Measurements from ENCODE around the gene KCNJ3.

Gene KCNJ3

DNA sequence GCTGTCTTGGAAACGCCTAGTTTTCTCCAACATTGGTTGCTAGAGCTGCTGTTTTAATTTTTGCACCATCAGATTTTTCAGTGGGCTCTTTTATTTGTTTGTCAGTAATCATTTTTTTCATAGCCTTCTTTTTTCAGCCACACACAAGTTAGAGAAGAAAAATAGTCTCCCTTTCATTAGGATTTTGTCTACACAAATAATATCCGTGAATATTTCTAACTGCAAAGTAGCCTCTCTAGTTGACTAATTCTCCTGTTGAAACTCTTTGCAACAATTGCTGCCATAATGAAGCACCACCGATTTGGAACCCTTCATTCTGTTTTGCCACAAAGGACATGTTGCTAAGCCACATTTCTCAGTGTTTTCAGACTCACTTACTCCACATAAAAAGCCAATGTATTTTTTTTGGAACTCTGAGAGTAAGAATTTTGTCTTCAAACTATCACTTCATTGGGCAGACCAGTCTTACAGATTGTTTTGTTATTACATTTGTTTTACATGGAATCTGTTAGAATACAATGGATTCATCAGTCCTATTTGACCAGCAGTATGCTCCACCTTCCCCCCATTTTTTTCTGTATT lies 9.6 kb downstream of the KCNJ3 start:
- no peak for DNase-seq

DNA sequence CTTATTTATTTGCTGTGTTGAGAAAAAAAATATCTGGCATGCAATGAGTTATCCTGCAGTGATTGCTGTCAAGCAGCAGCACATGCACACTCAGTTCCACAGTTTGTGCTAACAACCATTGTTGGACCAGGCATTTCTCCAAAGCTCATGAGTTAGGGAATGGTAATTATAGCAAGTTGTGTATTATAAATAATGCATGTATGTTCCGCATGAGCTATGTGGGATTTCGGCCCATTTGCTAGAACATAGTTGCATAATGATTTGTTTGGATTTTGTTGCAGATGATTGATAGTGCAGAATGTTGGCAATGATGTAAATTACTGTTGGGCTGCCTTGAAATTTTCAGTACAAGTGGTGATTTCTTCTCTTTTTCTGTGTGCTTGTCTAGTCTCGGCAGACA lies 10.7 kb downstream of the KCNJ3 start:
- DNase-seq, result no peak

GRCh38 chr2:154710078-154710477 lies 11.6 kb downstream of the KCNJ3 start:
- no peak for DNase-seq

DNA sequence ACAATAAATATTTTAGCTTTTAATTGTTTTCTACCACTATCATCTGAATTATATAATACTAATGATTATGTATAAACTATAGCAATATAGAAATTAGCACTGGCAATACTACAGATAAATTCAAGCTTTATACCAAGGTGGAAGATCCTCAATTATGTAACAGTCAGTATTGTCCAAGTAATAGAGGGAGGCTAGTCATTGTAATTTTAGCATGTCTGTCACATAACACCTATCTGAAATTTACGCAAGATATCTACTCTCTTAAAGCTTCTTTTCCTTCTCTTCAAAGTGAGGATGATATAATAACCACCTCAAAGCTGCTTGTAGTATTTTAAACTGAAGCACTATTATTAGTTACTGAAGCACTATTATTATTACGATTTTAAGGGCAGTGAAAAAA lies 12.2 kb downstream of the KCNJ3 start:
- no peak for DNase-seq

- DNase-seq, result no peak
These were observed 15.2 kb downstream of the KCNJ3 start for GRCh38 chr2:154713675-154714074.

- no peak for DNase-seq
These were observed 22.2 kb downstream of the KCNJ3 start for GRCh38 chr2:154720651-154721050.

- DNase-seq, result no peak
These were observed 25.8 kb downstream of the KCNJ3 start for GRCh38 chr2:154724194-154724797.

DNA sequence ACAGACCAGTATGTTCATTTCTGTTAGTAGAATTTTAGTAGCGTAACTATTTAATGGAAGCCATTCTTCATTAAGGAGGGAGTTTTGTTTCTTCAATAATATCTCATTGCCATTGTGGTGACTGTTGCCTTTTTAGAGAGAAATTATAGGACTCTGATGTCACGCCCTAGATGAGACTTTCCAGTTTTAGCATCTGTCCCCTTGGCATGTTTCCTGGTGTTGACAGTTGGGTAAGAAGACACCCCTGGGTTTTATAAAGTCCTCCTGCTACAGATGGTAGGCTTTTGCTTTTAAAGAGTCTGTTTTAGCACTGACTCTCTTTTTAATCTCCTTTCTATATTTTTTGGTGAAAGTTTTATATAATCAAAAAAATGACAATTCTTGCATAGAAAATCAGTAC lies 41.9 kb downstream of the KCNJ3 start:
- no peak for DNase-seq

DNA sequence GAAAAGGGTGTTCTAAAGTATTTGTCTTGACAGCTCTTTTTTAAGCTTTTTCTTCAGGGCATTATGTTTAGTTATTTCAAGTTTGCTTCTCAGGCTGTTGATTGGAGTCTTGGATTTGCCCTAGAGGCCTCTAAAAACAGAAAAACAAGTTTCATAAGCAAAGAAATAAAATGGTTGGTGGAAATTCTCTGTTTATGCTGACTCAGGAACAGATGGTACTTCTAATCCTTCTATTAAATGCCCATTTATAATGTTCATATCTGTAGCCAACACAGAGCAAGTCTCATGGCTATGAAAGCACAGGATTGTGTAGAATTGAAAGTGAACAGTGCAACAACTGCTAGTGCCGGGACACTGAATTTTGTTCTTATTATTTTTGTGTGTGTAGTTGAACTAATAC lies 60.4 kb downstream of the KCNJ3 start:
- DNase-seq, result no peak

- DNase-seq, result no peak
These were observed 64.1 kb downstream of the KCNJ3 start for GRCh38 chr2:154762638-154763037.

- DNase-seq, result no peak
These were observed 73.3 kb downstream of the KCNJ3 start for GRCh38 chr2:154771664-154772284.

DNA sequence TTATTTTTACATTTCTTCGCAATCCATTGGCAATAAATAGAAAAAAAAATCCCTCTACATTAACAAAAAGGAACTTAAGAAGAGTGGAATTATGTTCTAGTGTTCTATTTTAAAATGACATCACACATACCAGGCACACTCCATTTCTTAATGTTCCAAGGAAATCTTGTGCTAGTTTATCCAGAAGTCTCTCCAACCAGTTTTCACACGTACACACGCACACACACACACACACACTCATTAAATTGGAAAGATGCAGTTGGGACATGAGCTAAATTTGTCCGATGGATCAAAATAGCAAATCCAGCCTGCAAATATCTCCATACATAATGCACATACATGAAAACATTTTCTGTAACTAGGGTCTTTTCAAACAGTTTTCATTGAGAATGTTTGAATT lies 78.3 kb downstream of the KCNJ3 start:
- no peak for DNase-seq

DNA sequence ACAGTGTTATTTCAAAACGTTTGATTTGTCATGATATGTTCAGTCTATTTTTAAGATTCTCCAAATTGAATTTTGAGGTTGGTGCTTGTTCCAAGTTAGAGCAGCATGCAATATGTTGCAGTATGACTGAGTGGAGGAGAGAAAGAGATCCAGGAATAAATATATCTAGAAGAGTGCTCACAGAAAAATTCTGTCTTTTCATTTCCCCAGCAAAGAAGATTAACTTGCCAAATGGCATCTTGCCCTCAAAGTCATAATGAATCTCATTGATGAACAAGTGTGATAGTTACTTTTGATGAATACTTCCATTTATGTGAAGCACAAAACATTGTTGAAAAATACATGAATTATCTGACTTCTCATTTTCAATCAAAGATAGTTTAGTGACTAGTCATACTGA lies 95.9 kb downstream of the KCNJ3 start:
- DNase-seq, result no peak

- no peak for DNase-seq
These were observed 97.2 kb downstream of the KCNJ3 start for GRCh38 chr2:154795651-154796050.

DNA sequence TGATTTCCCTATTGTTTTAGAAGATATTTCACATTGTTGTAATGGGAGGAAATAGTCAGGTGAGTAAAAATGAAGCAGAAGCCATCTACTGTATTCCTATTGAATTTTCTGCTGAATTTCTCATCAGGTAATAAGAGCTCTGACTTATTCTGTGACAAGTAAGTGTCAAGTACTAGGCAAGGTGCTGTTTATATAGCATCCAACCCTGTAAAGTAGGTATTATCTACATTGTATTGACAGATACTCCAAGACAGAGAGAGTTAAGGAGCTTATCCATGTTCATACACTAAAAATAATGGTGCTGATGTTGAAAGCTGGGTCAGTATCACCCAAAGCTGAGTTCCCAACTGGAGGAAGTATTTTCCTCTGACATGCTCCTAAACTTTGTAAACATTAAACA lies 106.0 kb downstream of the KCNJ3 start:
- DNase-seq, result no peak

GRCh38 chr2:154813636-154814035 lies 115.1 kb downstream of the KCNJ3 start:
- DNase-seq, result no peak

- no peak for DNase-seq
These were observed 116.4 kb downstream of the KCNJ3 start for GRCh38 chr2:154814856-154815255.

- no peak for DNase-seq
These were observed 126.9 kb downstream of the KCNJ3 start for GRCh38 chr2:154825358-154825757.

GRCh38 chr2:154826827-154827226 lies 128.3 kb downstream of the KCNJ3 start:
- no peak for DNase-seq

GRCh38 chr2:154827286-154827685 lies 128.8 kb downstream of the KCNJ3 start:
- no peak for DNase-seq

DNA sequence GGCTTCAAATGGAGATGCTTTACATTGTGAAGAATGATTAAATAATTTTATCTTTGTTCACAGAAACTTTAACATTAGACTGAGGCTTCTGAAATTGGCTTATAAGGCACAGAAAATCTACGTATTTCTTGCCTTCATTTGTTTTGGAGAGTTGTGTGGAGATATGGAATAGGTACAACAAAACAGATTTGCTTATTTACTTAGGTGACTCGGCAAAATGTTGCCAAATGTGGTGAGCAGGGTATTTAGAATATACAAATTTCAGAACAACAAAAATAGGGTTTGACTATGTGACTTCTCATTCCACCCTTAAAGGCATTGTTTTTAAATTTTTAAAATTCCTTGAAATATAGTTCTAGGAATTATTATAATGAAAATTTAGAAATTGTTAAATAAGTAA lies 134.2 kb downstream of the KCNJ3 start:
- no peak for DNase-seq

DNA sequence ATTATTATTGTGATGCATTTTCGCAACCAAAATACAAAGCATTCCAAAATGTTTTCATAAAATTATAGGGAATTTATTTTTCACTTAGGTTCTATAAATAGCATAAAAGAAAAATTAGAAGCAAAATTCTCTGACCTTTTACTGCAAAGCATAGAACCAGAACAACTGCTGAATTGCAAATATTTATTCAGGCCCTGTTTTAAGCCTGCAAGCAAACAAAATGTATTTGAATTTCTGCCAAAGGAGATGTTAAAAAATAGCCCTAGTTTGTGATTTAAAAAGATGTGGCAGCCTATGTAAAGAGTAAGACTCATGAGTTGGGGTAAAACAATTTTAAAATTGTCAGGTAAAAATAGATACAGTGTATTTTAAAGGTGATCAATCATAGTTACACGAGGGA lies 138.1 kb downstream of the KCNJ3 start:
- no peak for DNase-seq

- no peak for DNase-seq
These were observed 138.5 kb downstream of the KCNJ3 start for GRCh38 chr2:154837035-154837434.

- DNase-seq, result no peak
These were observed 146.0 kb downstream of the KCNJ3 start for GRCh38 chr2:154844513-154844912.

DNA sequence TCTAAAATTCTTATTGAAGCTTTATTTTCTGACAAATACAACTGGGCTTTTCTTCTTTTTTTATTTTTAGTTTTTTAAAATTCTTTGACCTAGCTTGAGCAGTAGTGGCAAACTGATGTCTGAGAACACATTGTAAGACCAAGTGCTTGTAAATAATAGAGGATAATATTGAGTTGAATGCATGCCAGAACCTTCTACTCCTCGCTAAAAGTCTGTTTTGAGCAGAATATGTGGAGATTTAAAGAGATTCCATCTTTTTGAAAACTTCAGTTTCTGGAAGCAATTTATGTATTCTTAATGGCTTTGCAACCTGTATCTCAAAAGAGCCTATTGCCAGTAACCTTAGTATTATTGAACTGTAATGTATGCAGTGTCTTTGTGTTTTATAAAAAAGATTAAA lies 148.3 kb downstream of the KCNJ3 start:
- no peak for DNase-seq
